Spleen (tissue), 13 donors: ENCODE results near the gene OR5H2. TPM values are rescaled to one million over a fixed set of nuclear protein-coding genes. Genes with fewer than 3 reads are reported as not detected.

Source experiments
- DNase-seq: peaks from one replicate; pipeline ENCODE4 v3.0.0-alpha.2; 2020
- H3K27ac ChIP-seq, 8 donors: fragments of 200-600 bp; sonication (generic) in 7 of 8; 1 replicate in 4 of 8; 2 replicates in 4 of 8; pipeline versions ENCODE4 v1.5.0 to v1.8.0; 2016 to 2021; ENCODE audit warnings: inconsistent platforms in 4 of 8, mild to moderate bottlenecking in 4 of 8, moderate library complexity in 1 of 8
- H3K27me3 ChIP-seq, 7 donors: fragments of 200-600 bp; sonication (generic) in 6 of 7; replicated peaks in 1 of 7; 1 replicate in 4 of 7; 2 replicates in 3 of 7; pipeline versions ENCODE4 v1.5.0 to v1.8.0; 2016 to 2021; ENCODE audit warnings: inconsistent platforms in 3 of 7, mild to moderate bottlenecking in 1 of 7
- H3K36me3 ChIP-seq, 6 donors: fragments of 200-600 bp; sonication (generic) in 5 of 6; 1 replicate in 4 of 6; 2 replicates in 2 of 6; pipeline versions ENCODE4 v1.5.0 to v1.8.0; 2016 to 2021; ENCODE audit warnings: inconsistent platforms in 2 of 6
- H3K4me1 ChIP-seq, 6 donors: fragments of 200-600 bp; sonication (generic) in 5 of 6; 1 replicate in 3 of 6; 2 replicates in 3 of 6; pipeline versions ENCODE4 v1.5.0 to v1.8.0; 2016 to 2021; ENCODE audit warnings: inconsistent platforms in 3 of 6
- H3K4me3 ChIP-seq, 8 donors: fragments of 200-600 bp; sonication (generic) in 7 of 8; 1 replicate in 4 of 8; 2 replicates in 4 of 8; pipeline versions ENCODE4 v1.5.0 to v1.8.0; 2016 to 2021; ENCODE audit warnings: inconsistent platforms in 4 of 8, mild to moderate bottlenecking in 4 of 8, moderate library complexity in 2 of 8
- H3K9me3 ChIP-seq, 8 donors: fragments of 200-600 bp; sonication (generic) in 7 of 8; 1 replicate in 4 of 8; 2 replicates in 4 of 8; pipeline versions ENCODE4 v1.5.0 to v1.8.0; 2016 to 2021; ENCODE audit warnings: inconsistent platforms in 4 of 8
- CTCF ChIP-seq, 11 experiments: fragments of 200-600 bp in 7 of 11; fragments of 450-650 bp in 4 of 11; sonication (generic) in 4 of 11; IDR thresholded peaks in 8 of 11; conservative IDR thresholded peaks in 3 of 11; 1 replicate in 7 of 11; 2 replicates in 4 of 11; pipeline versions ENCODE4 v1.4.0 to v1.8.0; 2016 to 2021; ENCODE audit warnings: antibody characterized with exemption in 11 of 11, inconsistent platforms in 4 of 11, mild to moderate bottlenecking in 1 of 11
- POLR2A ChIP-seq, 3 donors: fragments of 450-650 bp; IDR thresholded peaks; one replicate each; pipeline ENCODE4 v1.5.1; 2017; ENCODE audit warnings: antibody characterized with exemption in 3 of 3, mild to moderate bottlenecking in 1 of 3
- POLR2AphosphoS5 ChIP-seq, 3 donors: sonication (generic); formaldehyde crosslinking; IDR thresholded peaks; one replicate each; pipeline ENCODE4 v1.5.1; 2017; ENCODE audit warnings: antibody characterized with exemption in 3 of 3
- WGBS, 5 donors: extraction: QIAGEN DNeasy Blood & Tissue Kit in 3 of 5; methylation state at CpG; one replicate each; pipeline versions ENCODE4 v1.1.5 to v1.1.7; 2013 to 2018; 5-methylcytosine and 5-hydroxymethylcytosine counted together
- intact Hi-C: fragments of 100-400 bp; cut with DNase I; formaldehyde crosslinking; loops from one replicate; pipeline ENCODE4 v1.15.0; 2023; ENCODE audit warnings: low total_unique reads
- long read RNA-seq, 2 donors: transcript quantifications; one replicate each; lab custom pipeline, GENCODE V29; 2026
- polyA plus RNA-seq, 3 donors: library from polyadenylated mRNA; stranded (reverse); fragments of 200-250 nt; gene quantifications; one replicate each; pipeline ENCODE4 v1.2.1, GENCODE V29; 2013
- total RNA-seq, 7 donors: library from RNA; depleted of rRNA in 3 of 7; stranded (reverse); fragments of >200 nt in 3 of 7; fragmentation: NEBNext Ultra II Directional in 4 of 7; extraction: Animal tissue kit (Norgen Biotek cat#: 25700) in 4 of 7; gene quantifications; one replicate each; pipeline versions ENCODE4 v1.1.0 to v1.2.1, GENCODE V29; 2016 to 2021
- donor health status: healthy with polysubstance abuse.
- donor health status: DM: no; HTN: no; CAD: no; lungs with moderate emphysema.
- donor health status: DM: no; HTN: no; CAD: no.
- donor health status: Bipolar disorder and iron deficiency.
- donor health status: healthy.
- donor health status: DM: no; HTN: no; CAD: no.
- donor health status: DM: yes; HTN: yes; CAD: no.

OR5H2 gene
- total RNA-seq (not detected), polyA plus RNA-seq (not detected)
- long read RNA-seq, donor 1: 0 reads
- long read RNA-seq, donor 2: 0 reads

GRCh38 chr3:98282205-98282604, at the start of gene OR5H2:
TSS of gene OR5H2 (plus strand) at chr3:98282505. CDS start at chr3:98282903, 398 bp downstream.
- Histone ChIP-seq H3K9me3 (no peaks in the 10 kb centered on the region), H3K27me3 (no peaks in the 10 kb centered on the region), H3K4me3 (no peak within 1 kb of the TSS), H3K27ac (no peak within 1 kb of the TSS), H3K4me1 (no peaks in the 10 kb centered on the region), H3K36me3 (no peaks in the 10 kb centered on the region)
- TF ChIP-seq POLR2AphosphoS5 (IDR thresholded peaks at IDR 0.05): no peak
- TF ChIP-seq POLR2A (IDR thresholded peaks at IDR 0.05): no peak
- TF ChIP-seq CTCF (IDR thresholded peaks at IDR 0.05 in 8 of 11, conservative IDR thresholded peaks at IDR 0.05 in 3 of 11): no peak
- DNase-seq: no peak
- 73 to 87% (median 78%) methylated on average over 2 of the region's 2 CpGs for WGBS, 5 donors
- intact Hi-C loops: no loop called here

- DNase-seq: no peak
- Histone ChIP-seq H3K4me3 (no peak overlapping the region), H3K27me3 (no peaks in the 10 kb centered on the region), H3K9me3 (no peaks in the 10 kb centered on the region), H3K4me1 (no peaks in the 10 kb centered on the region), H3K36me3 (no peaks in the 10 kb centered on the region), H3K27ac (no peak overlapping the region)
- no peak for TF ChIP-seq POLR2A (IDR thresholded peaks at IDR 0.05)
- no peak for TF ChIP-seq CTCF (IDR thresholded peaks at IDR 0.05 in 8 of 11, conservative IDR thresholded peaks at IDR 0.05 in 3 of 11)
- TF ChIP-seq POLR2AphosphoS5 (IDR thresholded peaks at IDR 0.05): no peak
- intact Hi-C loops: no loop called here
- 15 to 36% (median 29%) methylated on average over 5 of the region's 5 CpGs for WGBS, 5 donors
Observed at GRCh38 chr3:98233468-98233867, 48.8 kb upstream of the OR5H2 start.

GRCh38 chr3:98240131-98240530, 42.2 kb upstream of the OR5H2 start:
- Histone ChIP-seq H3K36me3 (no peaks in the 10 kb centered on the region), H3K4me1 (no peaks in the 10 kb centered on the region), H3K4me3 (no peak overlapping the region), H3K27ac (no peak overlapping the region), H3K9me3 (no peaks in the 10 kb centered on the region), H3K27me3 (no peaks in the 10 kb centered on the region)
- intact Hi-C loops: no loop called here
- TF ChIP-seq POLR2A (IDR thresholded peaks at IDR 0.05): no peak
- TF ChIP-seq CTCF (IDR thresholded peaks at IDR 0.05 in 8 of 11, conservative IDR thresholded peaks at IDR 0.05 in 3 of 11): no peak
- no peak for TF ChIP-seq POLR2AphosphoS5 (IDR thresholded peaks at IDR 0.05)
- DNase-seq: no peak

DNA sequence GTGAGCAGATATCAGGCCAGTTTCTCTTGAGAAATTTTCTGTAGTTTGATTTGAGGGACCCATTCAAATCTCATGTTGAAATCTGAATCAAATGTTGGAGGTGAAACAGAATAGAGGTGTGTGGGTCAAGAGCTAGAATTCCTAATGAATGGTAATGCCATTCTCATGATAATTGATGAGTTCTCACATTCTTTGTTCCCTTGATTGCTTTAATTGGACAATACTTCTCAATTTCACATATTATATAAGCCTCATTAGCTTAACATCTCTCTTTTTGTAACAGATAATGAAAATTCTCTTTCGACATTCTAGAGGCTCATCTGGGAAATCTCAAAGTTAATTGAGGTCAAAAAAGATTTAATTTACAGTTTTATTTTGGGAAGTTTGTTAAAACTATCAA, 40.1 kb upstream of the OR5H2 start:
- no peak for DNase-seq
- Histone ChIP-seq H3K27me3 (no peaks in the 10 kb centered on the region), H3K9me3 (no peaks in the 10 kb centered on the region), H3K36me3 (no peaks in the 10 kb centered on the region), H3K27ac (no peak overlapping the region), H3K4me3 (no peak overlapping the region), H3K4me1 (no peaks in the 10 kb centered on the region)
- intact Hi-C loops: no loop called here
- WGBS, 5 donors: 36 to 87% (median 78%) methylated on average over 1 of the region's 1 CpG
- TF ChIP-seq POLR2A (IDR thresholded peaks at IDR 0.05) (no peak), POLR2AphosphoS5 (IDR thresholded peaks at IDR 0.05) (no peak), CTCF (IDR thresholded peaks at IDR 0.05 in 8 of 11, conservative IDR thresholded peaks at IDR 0.05 in 3 of 11) (no peak)
